OCI-LY7 (cell line): ENCODE data around the gene VPS54. TPM values are rescaled to one million over a fixed set of nuclear protein-coding genes. Genes with fewer than 3 reads are reported as not detected.

Experiments used
- BruUV-seq: library from RNA; stranded (reverse); fragments of 400-500 nt; replicated peaks from 2 replicates; lab custom pipeline; 2021; lab: Mats Ljungman, UMichigan
- CTCF ChIA-PET: fragments of 300-600 bp; sonication (Branson Sonifier 250); formaldehyde crosslinking; loops from one replicate; lab custom pipeline; 2022; ENCODE audit warnings: antibody characterized with exemption; ENCODE audit not compliant: unreplicated experiment; lab: Charles Lee
- POLR2A ChIA-PET: fragments of 300-600 bp; sonication (Branson Sonifier 250); formaldehyde crosslinking; loops from one replicate; lab custom pipeline; 2022; ENCODE audit warnings: antibody characterized with exemption; lab: Charles Lee
- DNase-seq: peaks from one replicate; pipeline ENCODE4 v3.0.0-alpha.2; 2015; ENCODE audit warnings: low spot score
- H2AFZ ChIP-seq: fragments of 200-600 bp; sonication (generic), shearing (Covaris generic); 2 replicates; pipeline ENCODE4 v1.6.1; 2014; ENCODE audit warnings: mild to moderate bottlenecking, antibody characterized with exemption, low read length, moderate library complexity
- H3K27ac ChIP-seq: fragments of 200-600 bp; sonication (generic); 2 replicates; pipeline ENCODE4 v1.5.1; 2014; ENCODE audit warnings: mixed run types, low read depth, mild to moderate bottlenecking, moderate library complexity, low read length, inconsistent platforms; ENCODE audit not compliant: poor library complexity, severe bottlenecking
- H3K36me3 ChIP-seq: fragments of 200-600 bp; sonication (generic); 2 replicates; pipeline ENCODE4 v1.6.1; 2014; ENCODE audit warnings: mild to moderate bottlenecking, antibody characterized with exemption, low read length, moderate library complexity, mixed read lengths; ENCODE audit not compliant: insufficient read depth
- H3K4me1 ChIP-seq: fragments of 200-600 bp; sonication (generic); 2 replicates; pipeline ENCODE4 v1.5.1; 2014; ENCODE audit warnings: mild to moderate bottlenecking, low read length; ENCODE audit not compliant: insufficient read depth, poor library complexity, severe bottlenecking
- H3K4me2 ChIP-seq: fragments of 200-600 bp; sonication (generic); 2 replicates; pipeline ENCODE4 v1.6.1; 2014; ENCODE audit warnings: mild to moderate bottlenecking, low read length
- H3K4me3 ChIP-seq: fragments of 200-600 bp; sonication (generic); 2 replicates; pipeline ENCODE4 v1.5.1; 2014; ENCODE audit warnings: mild to moderate bottlenecking, low read depth, low read length; ENCODE audit not compliant: poor library complexity, severe bottlenecking
- H3K79me2 ChIP-seq: fragments of 200-600 bp; sonication (generic); 2 replicates; pipeline ENCODE4 v1.6.1; 2016; ENCODE audit warnings: low read depth, mild to moderate bottlenecking, low read length, moderate library complexity, mixed read lengths; ENCODE audit not compliant: insufficient read depth
- H3K9me2 ChIP-seq: fragments of 200-600 bp; sonication (generic); 2 replicates; pipeline ENCODE4 v1.6.1; 2016; ENCODE audit warnings: mild to moderate bottlenecking, low read length, mixed read lengths; ENCODE audit not compliant: insufficient read depth
- H3K9me3 ChIP-seq: fragments of 200-600 bp; sonication (generic); 2 replicates; pipeline ENCODE4 v1.6.1; 2014; ENCODE audit warnings: mild to moderate bottlenecking, mixed run types, low read length, mixed read lengths
- H4K20me1 ChIP-seq: fragments of 200-600 bp; sonication (generic); 2 replicates; pipeline ENCODE4 v1.6.1; 2014; ENCODE audit warnings: mild to moderate bottlenecking, antibody characterized with exemption, low read length, moderate library complexity, mixed read lengths; ENCODE audit not compliant: insufficient read depth
- CTCF ChIP-seq: fragments of 200-600 bp; sonication (generic); conservative IDR thresholded peaks from 2 replicates; pipeline ENCODE4 v1.5.1; 2014; ENCODE audit warnings: mild to moderate bottlenecking, antibody characterized with exemption, low read length, moderate library complexity, mixed read lengths
- EZH2phosphoT487 ChIP-seq: fragments of 200-600 bp; sonication (generic); IDR thresholded peaks from 2 replicates; pipeline ENCODE4 v1.6.1; 2018; ENCODE audit warnings: low read depth, borderline replicate concordance, mild to moderate bottlenecking, mixed run types, antibody characterized with exemption, low read length, moderate library complexity, mixed read lengths
- intact Hi-C: fragments of 100-400 bp; cut with micrococcal nuclease; formaldehyde crosslinking; loops from one replicate; pipeline ENCODE4 v1.10.0; 2022; ENCODE audit not compliant: unreplicated experiment
- total RNA-seq, 2 experiments: library from RNA; depleted of rRNA in 1 of 2; stranded (reverse); fragments of >200 nt in 1 of 2; shearing (Covaris generic) in 1 of 2; gene quantifications; 2 replicates each; pipeline ENCODE4 v1.2.3, GENCODE V29; 2014 to 2022

Gene VPS54
- total RNA-seq, 2 experiments from 2014 or later: 14.7 to 17.8 TPM

- POLR2A ChIA-PET: interaction anchor here (0.6 to 1.1 kb wide), 2 partner anchors 12 to 153 kb away, joined by 3 to 4 read pairs; no protein-coding TSS in a partner anchor
- CTCF ChIA-PET: no interaction called here
- H3K9me2 ChIP-seq: no peaks in the 10 kb centered on the region
- TF ChIP-seq CTCF: no peak
- TF ChIP-seq EZH2phosphoT487: no peak
- intact Hi-C loops: no loop called here
- no peak overlapping the region for H3K4me3 ChIP-seq
- H3K4me1 ChIP-seq: no peaks in the 10 kb centered on the region
- H3K36me3 ChIP-seq: peaks cover 95% of the 10 kb centered on the region
- H2AFZ ChIP-seq: no peak overlapping the region
- no peaks in the 10 kb centered on the region for H4K20me1 ChIP-seq
- no TSS peak for BruUV-seq
- H3K27ac ChIP-seq: no peak overlapping the region
- H3K9me3 ChIP-seq: no peaks in the 10 kb centered on the region
- H3K79me2 ChIP-seq: no peaks in the 10 kb centered on the region
- no peak for DNase-seq
- H3K4me2 ChIP-seq: no peak overlapping the region
Observed at GRCh38 chr2:63894167-63894566, 125.1 kb downstream of the VPS54 start.

- DNase-seq: no peak
- intact Hi-C loops: no loop called here
- H2AFZ ChIP-seq: no peak overlapping the region
- peaks cover 95% of the 10 kb centered on the region for H3K36me3 ChIP-seq
- H3K4me1 ChIP-seq: no peaks in the 10 kb centered on the region
- no peak overlapping the region for H3K4me2 ChIP-seq
- POLR2A ChIA-PET: no interaction called here
- no peak overlapping the region for H3K27ac ChIP-seq
- TF ChIP-seq EZH2phosphoT487: no peak
- no peak for TF ChIP-seq CTCF
- no peak overlapping the region for H3K4me3 ChIP-seq
- CTCF ChIA-PET: no interaction called here
- no peaks in the 10 kb centered on the region for H3K9me3 ChIP-seq
- H4K20me1 ChIP-seq: no peaks in the 10 kb centered on the region
- no peaks in the 10 kb centered on the region for H3K79me2 ChIP-seq
- no TSS peak for BruUV-seq
- no peaks in the 10 kb centered on the region for H3K9me2 ChIP-seq
Observed at GRCh38 chr2:63893163-63893562, 126.1 kb downstream of the VPS54 start.

GRCh38 chr2:63891488-63892030 is 127.7 kb downstream of the VPS54 start:
- Histone ChIP-seq H3K36me3 (peaks cover 95% of the 10 kb centered on the region), H2AFZ (no peak overlapping the region), H3K27ac (no peak overlapping the region), H4K20me1 (no peaks in the 10 kb centered on the region), H3K4me3 (no peak overlapping the region), H3K4me1 (no peaks in the 10 kb centered on the region), H3K9me3 (no peaks in the 10 kb centered on the region), H3K9me2 (no peaks in the 10 kb centered on the region), H3K4me2 (no peak overlapping the region), H3K79me2 (no peaks in the 10 kb centered on the region)
- POLR2A ChIA-PET: interaction anchor here (0.6 kb wide), 1 partner anchor 116 kb away, joined by 3 read pairs; no protein-coding TSS in a partner anchor
- TF ChIP-seq CTCF: no peak
- no peak for TF ChIP-seq EZH2phosphoT487
- intact Hi-C loops: no loop called here
- BruUV-seq: no TSS peak
- DNase-seq: no peak
- CTCF ChIA-PET: no interaction called here
